Heart left ventricle (tissue), 13 donors: ENCODE results near the gene KRR1.

Experiments
- POLR2A ChIP-seq, 2 donors: fragments of 450-650 bp; IDR thresholded peaks; one replicate each; pipeline ENCODE4 v1.6.1; 2017; ENCODE audit warnings: antibody characterized with exemption in 2 of 2, mild to moderate bottlenecking in 2 of 2, moderate library complexity in 2 of 2
- TF ChIP-seq, protein P1 (sequence below), 12 donors: fragments of 200-600 bp; sonication (generic) in 4 of 12; IDR thresholded peaks; one replicate each; pipeline versions ENCODE4 v1.5.0 to v1.8.0; 2018 to 2022; ENCODE audit warnings: antibody characterized with exemption in 12 of 12, mild to moderate bottlenecking in 5 of 12
- donor health status: ischemic (EF 13 %, LVEDD 7.1; RV severe dilation, severe dysfunction).
- donor health status: DM: no; HTN: yes; CAD: no.
- donor health status: DM: no; HTN: no; CAD: no.
- donor health status: ischemic (EF 25% LVEDD 6.9; RV normal size, moderate dysfunction).
- donor health status: ischemic (EF 25% LVEDD 5.7; RV mildly dilated, moderate dysfunction).
- donor health status: ischemic (EF 35%, LVEDD 5.7; RV mildly dilated, moderate dysfunction).
- donor health status: nonischemic (EF 11% LVEDD 7.7; RV severe dilation, severe dysfunction).
- donor health status: DM: yes; HTN: yes; CAD: no.
- donor health status: PGD.
- donor health status: ischemic (EF 29% LVEDD 5.4; RV normal size, mild dysfunction).
- donor health status: nonischemic (EF 23%, LVEDD 6.1; RV moderate dilation, normal function).

DNA sequence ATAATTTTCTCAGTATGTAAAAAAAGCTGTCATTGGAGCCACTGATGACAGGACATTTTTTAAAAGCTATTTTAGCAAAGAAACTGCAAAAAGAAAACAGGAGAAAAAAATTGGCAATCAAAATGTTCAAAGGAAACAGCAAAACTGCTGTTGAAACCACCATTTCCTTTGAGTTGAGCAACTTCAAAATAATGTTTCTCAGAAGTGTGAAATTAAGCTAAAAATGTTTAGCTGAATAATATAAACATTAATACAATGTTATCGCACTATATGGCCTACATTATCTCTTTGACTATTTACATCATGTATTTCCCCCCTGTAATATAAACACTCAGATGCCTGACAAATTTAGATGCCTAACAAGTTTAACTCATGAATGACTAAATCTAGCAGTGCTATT lies 54.2 kb downstream of the KRR1 start:
- TF ChIP-seq POLR2A (IDR thresholded peaks at IDR 0.05) = no peak
- TF ChIP-seq, protein P1, sequence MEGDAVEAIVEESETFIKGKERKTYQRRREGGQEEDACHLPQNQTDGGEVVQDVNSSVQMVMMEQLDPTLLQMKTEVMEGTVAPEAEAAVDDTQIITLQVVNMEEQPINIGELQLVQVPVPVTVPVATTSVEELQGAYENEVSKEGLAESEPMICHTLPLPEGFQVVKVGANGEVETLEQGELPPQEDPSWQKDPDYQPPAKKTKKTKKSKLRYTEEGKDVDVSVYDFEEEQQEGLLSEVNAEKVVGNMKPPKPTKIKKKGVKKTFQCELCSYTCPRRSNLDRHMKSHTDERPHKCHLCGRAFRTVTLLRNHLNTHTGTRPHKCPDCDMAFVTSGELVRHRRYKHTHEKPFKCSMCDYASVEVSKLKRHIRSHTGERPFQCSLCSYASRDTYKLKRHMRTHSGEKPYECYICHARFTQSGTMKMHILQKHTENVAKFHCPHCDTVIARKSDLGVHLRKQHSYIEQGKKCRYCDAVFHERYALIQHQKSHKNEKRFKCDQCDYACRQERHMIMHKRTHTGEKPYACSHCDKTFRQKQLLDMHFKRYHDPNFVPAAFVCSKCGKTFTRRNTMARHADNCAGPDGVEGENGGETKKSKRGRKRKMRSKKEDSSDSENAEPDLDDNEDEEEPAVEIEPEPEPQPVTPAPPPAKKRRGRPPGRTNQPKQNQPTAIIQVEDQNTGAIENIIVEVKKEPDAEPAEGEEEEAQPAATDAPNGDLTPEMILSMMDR (IDR thresholded peaks at IDR 0.05) = no peak
